Hepatocyte (in vitro differentiated cells): ENCODE data around the gene CREB5.

Experiments
- EZH2 ChIP-seq: fragments of 200-600 bp; sonication (generic); IDR thresholded peaks from 2 replicates; pipeline ENCODE4 v1.6.1; 2016; ENCODE audit warnings: antibody characterized with exemption, mild to moderate bottlenecking, borderline replicate concordance
- EZH2phosphoT487 ChIP-seq: fragments of 200-600 bp; sonication (generic); IDR thresholded peaks from one replicate; pipeline ENCODE4 v1.6.1; 2018; ENCODE audit warnings: antibody characterized with exemption, mild to moderate bottlenecking, low read depth, moderate library complexity; ENCODE audit not compliant: unreplicated experiment, severe bottlenecking
- TF ChIP-seq, protein P1 (sequence below): fragments of 200-600 bp; sonication (generic); IDR thresholded peaks from 2 replicates; pipeline ENCODE4 v1.5.1; 2016; ENCODE audit warnings: antibody characterized with exemption, mild to moderate bottlenecking; ENCODE audit not compliant: poor library complexity

GRCh38 chr7:28544453-28545117 lies 132.3 kb downstream of the CREB5 start:
- TF ChIP-seq, protein P1, sequence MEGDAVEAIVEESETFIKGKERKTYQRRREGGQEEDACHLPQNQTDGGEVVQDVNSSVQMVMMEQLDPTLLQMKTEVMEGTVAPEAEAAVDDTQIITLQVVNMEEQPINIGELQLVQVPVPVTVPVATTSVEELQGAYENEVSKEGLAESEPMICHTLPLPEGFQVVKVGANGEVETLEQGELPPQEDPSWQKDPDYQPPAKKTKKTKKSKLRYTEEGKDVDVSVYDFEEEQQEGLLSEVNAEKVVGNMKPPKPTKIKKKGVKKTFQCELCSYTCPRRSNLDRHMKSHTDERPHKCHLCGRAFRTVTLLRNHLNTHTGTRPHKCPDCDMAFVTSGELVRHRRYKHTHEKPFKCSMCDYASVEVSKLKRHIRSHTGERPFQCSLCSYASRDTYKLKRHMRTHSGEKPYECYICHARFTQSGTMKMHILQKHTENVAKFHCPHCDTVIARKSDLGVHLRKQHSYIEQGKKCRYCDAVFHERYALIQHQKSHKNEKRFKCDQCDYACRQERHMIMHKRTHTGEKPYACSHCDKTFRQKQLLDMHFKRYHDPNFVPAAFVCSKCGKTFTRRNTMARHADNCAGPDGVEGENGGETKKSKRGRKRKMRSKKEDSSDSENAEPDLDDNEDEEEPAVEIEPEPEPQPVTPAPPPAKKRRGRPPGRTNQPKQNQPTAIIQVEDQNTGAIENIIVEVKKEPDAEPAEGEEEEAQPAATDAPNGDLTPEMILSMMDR = no peak
- TF ChIP-seq EZH2 (no peak), EZH2phosphoT487 (no peak)
